HepG2 (cell line): ENCODE results near the gene SETD3. TPM values are rescaled to one million over a fixed set of nuclear protein-coding genes. Genes with fewer than 3 reads are reported as not detected.

Source experiments
- CBX5 ChIP-seq: sonication (generic); formaldehyde crosslinking; IDR thresholded peaks from 2 replicates; pipeline ENCODE4 v1.4.0; 2020; ENCODE audit warnings: missing genetic modification reagents, borderline replicate concordance
- CCDC6 ChIP-seq: sonication (generic); formaldehyde crosslinking; IDR thresholded peaks from 2 replicates; pipeline ENCODE4 v1.8.1; 2022; ENCODE audit warnings: mild to moderate bottlenecking, missing genetic modification reagents, moderate library complexity
- CEBPG ChIP-seq: IDR thresholded peaks from 2 replicates; pipeline ENCODE4 v1.6.1; 2016
- IRF9 ChIP-seq: sonication (generic); formaldehyde crosslinking; IDR thresholded peaks from 2 replicates; pipeline ENCODE4 v1.8.0; 2022; ENCODE audit warnings: missing genetic modification reagents, mild to moderate bottlenecking, borderline replicate concordance
- NR1H2 ChIP-seq: sonication (generic); formaldehyde crosslinking; IDR thresholded peaks from 2 replicates; pipeline ENCODE4 v1.8.1; 2022; ENCODE audit warnings: low read depth, missing genetic modification reagents, borderline replicate concordance
- POLR2A ChIP-seq, 2 experiments: IDR thresholded peaks; 2 replicates each; pipeline ENCODE4 v1.6.1; 2011; ENCODE audit warnings: low read depth in 2 of 2, low read length in 2 of 2, mild to moderate bottlenecking in 1 of 2, moderate library complexity in 1 of 2; ENCODE audit not compliant: insufficient read depth in 1 of 2
- RXRA ChIP-seq: sonication (generic); formaldehyde crosslinking; IDR thresholded peaks from 2 replicates; pipeline ENCODE4 v1.5.1; 2020; ENCODE audit warnings: missing genetic modification reagents
- SRSF9 ChIP-seq: fragments of 200-400 bp; formaldehyde crosslinking; IDR thresholded peaks from 2 replicates; pipeline ENCODE4 v1.6.1; 2018; ENCODE audit warnings: borderline replicate concordance, mild to moderate bottlenecking, low read depth, low read length; ENCODE audit not compliant: insufficient read depth, poor library complexity, severe bottlenecking
- TBX3 ChIP-seq: fragments of 450-650 bp; IDR thresholded peaks from 2 replicates; pipeline ENCODE4 v1.6.1; 2017; ENCODE audit warnings: antibody characterized with exemption, mild to moderate bottlenecking, inconsistent platforms, borderline replicate concordance
- TRIM24 ChIP-seq: sonication (generic); formaldehyde crosslinking; IDR thresholded peaks from 2 replicates; pipeline ENCODE4 v1.8.0; 2022; ENCODE audit warnings: mild to moderate bottlenecking, missing genetic modification reagents
- UBTF ChIP-seq: sonication (generic); formaldehyde crosslinking; IDR thresholded peaks from 2 replicates; pipeline ENCODE4 v1.4.0; 2020; ENCODE audit warnings: mild to moderate bottlenecking, missing genetic modification reagents
- ZBTB21 ChIP-seq: sonication (generic); formaldehyde crosslinking; IDR thresholded peaks from 2 replicates; pipeline ENCODE4 v1.4.0; 2020; ENCODE audit warnings: missing genetic modification reagents
- ZHX2 ChIP-seq, 2 experiments: sonication (generic) in 1 of 2; formaldehyde crosslinking in 1 of 2; IDR thresholded peaks; 2 replicates each; pipeline versions ENCODE4 v1.6.1 to v1.9.0; 2014 to 2022; ENCODE audit warnings: antibody characterized with exemption in 1 of 2, borderline replicate concordance in 1 of 2, inconsistent platforms in 1 of 2, low read depth in 1 of 2, missing genetic modification reagents in 1 of 2
- ZNF431 ChIP-seq: sonication (generic); formaldehyde crosslinking; IDR thresholded peaks from 2 replicates; pipeline ENCODE4 v1.9.0; 2022; ENCODE audit warnings: missing genetic modification reagents, low read depth, mild to moderate bottlenecking, borderline replicate concordance
- ZNF710 ChIP-seq: sonication (generic); formaldehyde crosslinking; IDR thresholded peaks from 2 replicates; pipeline ENCODE4 v1.5.0; 2020; ENCODE audit warnings: mild to moderate bottlenecking, missing genetic modification reagents, borderline replicate concordance
- polyA plus RNA-seq, 8 experiments: library from polyadenylated mRNA; depleted of rRNA in 3 of 8; stranded (reverse) in 7 of 8; unstranded in 1 of 8; fragments of >200 nt; fragmentation: Illumina TruSeq in 4 of 8; extraction: Trizol in 4 of 8; gene quantifications; 2 replicates each; pipeline versions ENCODE4 v1.2.1 to v1.2.3, GENCODE V29; 2011 to 2016; ENCODE audit warnings: low read depth in 4 of 8, missing spikeins in 1 of 8, mixed read lengths in 1 of 8; ENCODE audit not compliant: insufficient read depth in 1 of 8
- total RNA-seq, 5 experiments: library from RNA; depleted of rRNA; stranded (reverse); fragments of >200 nt; fragmentation: Illumina TruSeq; extraction: Trizol; gene quantifications; 2 replicates each; pipeline ENCODE4 v1.2.3, GENCODE V29; 2016; ENCODE audit warnings: low read depth in 1 of 5

Gene SETD3
- total and polyA plus RNA-seq, 2 of the 13 experiments (the other 11 are each of a cell fraction or from before 2014, with no cell fraction given): 30.3 to 67.1 TPM

- peak; percentile 95 for TF ChIP-seq ZHX2 (IDR thresholded peaks at IDR 0.05; ENCODE audit: low read depth)
- TF ChIP-seq ZHX2 (CRISPR knock-in tag; IDR thresholded peaks at IDR 0.05; ENCODE audit: borderline replicate concordance): no peak
- TF ChIP-seq ZBTB21 (CRISPR knock-in tag): peak; percentile 62; the same call in 1 of the 2 replicates
- TF ChIP-seq SRSF9: no peak
- peak; percentile 88 for TF ChIP-seq CEBPG (CRISPR knock-in tag)
- TF ChIP-seq NR1H2 (CRISPR knock-in tag): peak; percentile 38; the same call in 1 of the 2 replicates
- 0 out of 2 replicates have a peak, but pooled peaks have one; percentile 35 for TF ChIP-seq IRF9 (CRISPR knock-in tag)
- no peak for TF ChIP-seq TRIM24 (CRISPR knock-in tag)
- TF ChIP-seq RXRA (CRISPR knock-in tag): peak; percentile 62; the same call in 1 of the 2 replicates
- no peak for TF ChIP-seq ZNF431 (CRISPR knock-in tag)
- peak; percentile 67; the same call in 1 of the 2 replicates for TF ChIP-seq ZNF710 (CRISPR knock-in tag)
- TF ChIP-seq CBX5 (CRISPR knock-in tag): peak; percentile 38; the same call in 1 of the 2 replicates
- peak; percentile 42 for TF ChIP-seq UBTF (CRISPR knock-in tag)
- TF ChIP-seq CCDC6: peak; percentile 21; the same call in 1 of the 2 replicates
- peak; percentile 90 to 91 for TF ChIP-seq POLR2A (IDR thresholded peaks at IDR 0.05; ENCODE audit: insufficient read depth in 1 of 2, low read depth in 2 of 2, low read length in 2 of 2)
- no peak for TF ChIP-seq TBX3
These were observed 472 bp upstream of the SETD3 start, which contains the start of gene CCNK (continued) for GRCh38 chr14:99480917-99481744.
